Neural progenitor cell (in vitro differentiated cells): Measurements from ENCODE around the gene TMEM63B.

ENCODE experiments used
- CTCF ChIP-seq: fragments of 200-600 bp; sonication (generic); IDR thresholded peaks from 2 replicates; pipeline ENCODE4 v1.5.1; 2017; ENCODE audit warnings: antibody characterized with exemption, mild to moderate bottlenecking
- EZH2 ChIP-seq: fragments of 200-600 bp; sonication (generic); IDR thresholded peaks from 2 replicates; pipeline ENCODE4 v1.6.1; 2017; ENCODE audit warnings: antibody characterized with exemption, mild to moderate bottlenecking, moderate library complexity

DNA sequence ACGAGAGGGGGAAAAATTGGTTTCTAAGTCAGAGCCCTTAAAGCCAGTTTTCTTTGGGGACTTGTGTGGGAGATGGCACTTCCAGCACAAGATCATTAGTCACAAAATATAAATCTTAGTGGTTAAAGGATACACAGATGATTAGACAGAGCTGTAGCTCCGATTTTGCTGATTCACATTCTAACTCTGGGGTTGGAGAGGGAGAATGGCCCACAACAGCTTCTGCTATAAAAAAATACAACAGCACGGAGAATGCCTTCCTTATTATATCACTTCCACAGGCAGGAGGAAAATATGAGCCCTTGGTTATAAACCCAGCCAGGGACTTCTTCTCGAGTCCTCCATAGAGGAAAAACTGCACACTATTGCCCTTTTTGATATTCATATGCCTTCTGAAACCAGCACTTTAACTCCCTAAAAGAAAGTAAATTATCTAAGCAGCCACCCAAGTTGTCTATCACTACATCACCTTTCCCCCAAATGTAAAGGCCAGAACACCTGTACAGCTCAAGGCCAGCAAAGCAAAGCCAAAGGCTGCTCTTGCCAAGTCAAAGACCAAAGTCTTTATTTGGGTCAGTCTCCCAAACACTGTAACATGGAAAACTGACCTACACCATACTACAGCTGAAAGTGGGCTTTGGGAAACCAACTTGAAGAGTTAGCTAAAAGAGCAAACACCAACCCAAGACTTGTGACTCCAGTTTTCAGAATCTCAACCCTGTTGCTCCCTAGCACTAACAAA lies 10.5 kb upstream of the TMEM63B start:
- TF ChIP-seq EZH2 (no peak), CTCF (no peak)
